Upper lobe of left lung (tissue), 6 donors: ENCODE data around the gene AOX1. TPM values are rescaled to one million over a fixed set of nuclear protein-coding genes. Genes with fewer than 3 reads are reported as not detected.

ENCODE experiments used
- ATAC-seq, 2 donors: fragments of 200-7000 bp; cut with Tn5 transposase; one replicate each; pipeline ENCODE4 v1.9.1; 2022; ENCODE audit warnings: mild to moderate bottlenecking in 2 of 2, moderate library complexity in 2 of 2; ENCODE audit not compliant: low FRiP score in 2 of 2
- DNase-seq, 2 donors: peaks; one replicate each; pipeline ENCODE4 v3.0.0-alpha.2; 2019 to 2020
- H3K27ac ChIP-seq, 4 donors: fragments of 200-600 bp; sonication (generic); one replicate each; pipeline ENCODE4 v1.5.1; 2016 to 2019
- H3K27me3 ChIP-seq, 4 donors: fragments of 200-600 bp; sonication (generic); one replicate each; pipeline ENCODE4 v1.5.1; 2017 to 2019
- H3K36me3 ChIP-seq, 4 donors: fragments of 200-600 bp; sonication (generic); one replicate each; pipeline ENCODE4 v1.5.1; 2016 to 2019
- H3K4me1 ChIP-seq, 4 donors: fragments of 200-600 bp; sonication (generic); one replicate each; pipeline ENCODE4 v1.5.1; 2018 to 2019
- H3K4me3 ChIP-seq, 4 donors: fragments of 200-600 bp; sonication (generic); one replicate each; pipeline ENCODE4 v1.5.1; 2017 to 2019; ENCODE audit warnings: mild to moderate bottlenecking in 2 of 4, moderate library complexity in 1 of 4
- H3K9me3 ChIP-seq, 4 donors: fragments of 200-600 bp; sonication (generic); one replicate each; pipeline ENCODE4 v1.5.1; 2018 to 2019
- CTCF ChIP-seq, 6 experiments: fragments of 450-650 bp in 4 of 6; fragments of 200-600 bp in 2 of 6; sonication (generic) in 2 of 6; IDR thresholded peaks; one replicate each; pipeline ENCODE4 v1.5.1; 2016 to 2019; ENCODE audit warnings: antibody characterized with exemption in 6 of 6
- EP300 ChIP-seq, 4 donors: sonication (generic); formaldehyde crosslinking; IDR thresholded peaks; one replicate each; pipeline ENCODE4 v1.5.1; 2017; ENCODE audit warnings: antibody characterized with exemption in 4 of 4, control low read depth in 2 of 4
- POLR2A ChIP-seq, 4 donors: fragments of 450-650 bp; IDR thresholded peaks; one replicate each; pipeline ENCODE4 v1.5.1; 2016 to 2017; ENCODE audit warnings: antibody characterized with exemption in 4 of 4, mild to moderate bottlenecking in 2 of 4
- POLR2AphosphoS5 ChIP-seq, 2 donors: sonication (generic); formaldehyde crosslinking; IDR thresholded peaks; one replicate each; pipeline ENCODE4 v1.5.1; 2017; ENCODE audit warnings: antibody characterized with exemption in 2 of 2
- WGBS, 2 donors: methylation state at CpG; one replicate each; pipeline ENCODE4 v1.1.5; 2017 to 2018; 5-methylcytosine and 5-hydroxymethylcytosine counted together
- total RNA-seq, 6 donors: library from RNA; depleted of rRNA in 4 of 6; stranded (reverse); fragments of >200 nt in 4 of 6; gene quantifications; one replicate each; pipeline versions ENCODE4 v1.1.0 to v1.2.1, GENCODE V29; 2016 to 2021
- donor health status: DM: no; HTN: no; CAD: no; lungs with moderate emphysema.
- donor health status: DM: no; HTN: yes; CAD: no; lungs with severe emphysema.

Gene AOX1
- total RNA-seq, 6 donors from 2014 or later = 8.7 to 49.0 (median 27.5) TPM

- Histone ChIP-seq H3K36me3 (no peaks in the 10 kb centered on the region), H3K27ac (no peak overlapping the region), H3K4me3 (no peak overlapping the region), H3K27me3 (no peaks in the 10 kb centered on the region), H3K4me1 (no peaks in the 10 kb centered on the region), H3K9me3 (no peaks in the 10 kb centered on the region)
- WGBS, 2 donors = 88 to 89% methylated on average over 7 of the region's 7 CpGs
- TF ChIP-seq POLR2A (IDR thresholded peaks at IDR 0.05) (no peak), EP300 (IDR thresholded peaks at IDR 0.05) (no peak), CTCF (IDR thresholded peaks at IDR 0.05) (no peak), POLR2AphosphoS5 (IDR thresholded peaks at IDR 0.05) (no peak)
- ATAC-seq = no peak
- DNase-seq = no peak
Observed at GRCh38 chr2:200620606-200621390, 35.0 kb downstream of the AOX1 start.

GRCh38 chr2:200622106-200622505, 36.3 kb downstream of the AOX1 start:
- H3K4me1 ChIP-seq = no peaks in the 10 kb centered on the region
- H3K9me3 ChIP-seq = no peaks in the 10 kb centered on the region
- DNase-seq (no peak), ATAC-seq (no peak)
- no peak overlapping the region for H3K4me3 ChIP-seq
- WGBS, 2 donors = 50 to 85% methylated on average over 1 of the region's 1 CpG
- no peak overlapping the region for H3K27ac ChIP-seq
- TF ChIP-seq CTCF (IDR thresholded peaks at IDR 0.05) (no peak), POLR2A (IDR thresholded peaks at IDR 0.05) (no peak), EP300 (IDR thresholded peaks at IDR 0.05) (no peak), POLR2AphosphoS5 (IDR thresholded peaks at IDR 0.05) (no peak)
- H3K36me3 ChIP-seq = no peaks in the 10 kb centered on the region
- H3K27me3 ChIP-seq = no peaks in the 10 kb centered on the region

GRCh38 chr2:200624026-200624425, 38.2 kb downstream of the AOX1 start:
- ATAC-seq = no peak
- Histone ChIP-seq H3K36me3 (no peaks in the 10 kb centered on the region), H3K4me3 (no peak overlapping the region), H3K9me3 (no peaks in the 10 kb centered on the region), H3K27me3 (no peaks in the 10 kb centered on the region), H3K4me1 (no peaks in the 10 kb centered on the region), H3K27ac (no peak overlapping the region)
- TF ChIP-seq EP300 (IDR thresholded peaks at IDR 0.05) (no peak), POLR2AphosphoS5 (IDR thresholded peaks at IDR 0.05) (no peak), POLR2A (IDR thresholded peaks at IDR 0.05) (no peak), CTCF (IDR thresholded peaks at IDR 0.05) (no peak)
- no peak for DNase-seq
- 72 to 77% methylated on average over 2 of the region's 2 CpGs for whole genome bisulfite sequencing, 2 donors

GRCh38 chr2:200624658-200625057, 38.8 kb downstream of the AOX1 start:
- Histone ChIP-seq H3K27ac (no peak overlapping the region), H3K4me1 (no peaks in the 10 kb centered on the region), H3K36me3 (no peaks in the 10 kb centered on the region), H3K27me3 (no peaks in the 10 kb centered on the region), H3K4me3 (no peak overlapping the region), H3K9me3 (no peaks in the 10 kb centered on the region)
- no peak for ATAC-seq
- no peak for TF ChIP-seq POLR2A (IDR thresholded peaks at IDR 0.05)
- TF ChIP-seq POLR2AphosphoS5 (IDR thresholded peaks at IDR 0.05) = no peak
- no peak for TF ChIP-seq EP300 (IDR thresholded peaks at IDR 0.05)
- no peak for TF ChIP-seq CTCF (IDR thresholded peaks at IDR 0.05)
- DNase-seq = no peak
- WGBS, 2 donors = 88% methylated on average over 3 of the region's 3 CpGs

- ATAC-seq = no peak
- DNase-seq = no peak
- 72 to 76% methylated on average over 2 of the region's 2 CpGs for WGBS, 2 donors
Observed at GRCh38 chr2:200625282-200625681, 39.5 kb downstream of the AOX1 start.

More at GRCh38 chr2:200625282-200625681, 39.5 kb downstream of the AOX1 start:
- Histone ChIP-seq H3K36me3 (no peaks in the 10 kb centered on the region), H3K9me3 (no peaks in the 10 kb centered on the region), H3K27me3 (no peaks in the 10 kb centered on the region), H3K27ac (no peak overlapping the region), H3K4me3 (no peak overlapping the region), H3K4me1 (no peaks in the 10 kb centered on the region)
- TF ChIP-seq CTCF (IDR thresholded peaks at IDR 0.05) (no peak), POLR2A (IDR thresholded peaks at IDR 0.05) (no peak), POLR2AphosphoS5 (IDR thresholded peaks at IDR 0.05) (no peak), EP300 (IDR thresholded peaks at IDR 0.05) (no peak)
